Fibroblast of peridontal ligament (primary cell): ENCODE results near the gene FAAH.

Experiments
- DNase-seq: peaks from one replicate; pipeline ENCODE4 v3.0.0-alpha.2; 2010; ENCODE audit errors: extremely low read depth

The FAAH gene

GRCh38 chr1:46422261-46422871 lies 28.2 kb downstream of the FAAH start:
- no peak for DNase-seq

- no peak for DNase-seq
These were observed 29.6 kb downstream of the FAAH start for GRCh38 chr1:46423574-46424240.

- DNase-seq: no peak
These were observed 30.6 kb downstream of the FAAH start for GRCh38 chr1:46424730-46425129.

GRCh38 chr1:46425726-46426125 lies 31.6 kb downstream of the FAAH start:
- DNase-seq: no peak

- no peak for DNase-seq
These were observed 33.4 kb downstream of the FAAH start for GRCh38 chr1:46427541-46427940.

GRCh38 chr1:46429436-46429835 lies 35.3 kb downstream of the FAAH start:
- no peak for DNase-seq

GRCh38 chr1:46431695-46432094 lies 37.6 kb downstream of the FAAH start:
- no peak for DNase-seq

GRCh38 chr1:46432781-46433327 lies 38.7 kb downstream of the FAAH start:
- DNase-seq: no peak

GRCh38 chr1:46434358-46434757 lies 40.2 kb downstream of the FAAH start:
- no peak for DNase-seq

GRCh38 chr1:46436844-46437243 lies 42.7 kb downstream of the FAAH start:
- no peak for DNase-seq

- no peak for DNase-seq
These were observed 43.6 kb downstream of the FAAH start for GRCh38 chr1:46437723-46438122.

GRCh38 chr1:46438346-46438745 lies 44.2 kb downstream of the FAAH start:
- DNase-seq: no peak

- no peak for DNase-seq
These were observed 46.4 kb downstream of the FAAH start for GRCh38 chr1:46440478-46440877.

- peak; percentile 63 for DNase-seq
These were observed 48.4 kb downstream of the FAAH start for GRCh38 chr1:46442317-46443161.

- no peak for DNase-seq
These were observed 50.3 kb downstream of the FAAH start for GRCh38 chr1:46444466-46444865.

- DNase-seq: peak; percentile 2
These were observed 51.7 kb downstream of the FAAH start for GRCh38 chr1:46445773-46446256.

- peak; percentile 56 for DNase-seq
These were observed 52.8 kb downstream of the FAAH start for GRCh38 chr1:46446646-46447498.

- no peak for DNase-seq
These were observed 53.5 kb downstream of the FAAH start for GRCh38 chr1:46447499-46448108.

- DNase-seq: no peak
These were observed 54.2 kb downstream of the FAAH start for GRCh38 chr1:46448109-46448911.
